ENCODE data around the gene ZNF862.

GRCh38 chr7:149823631-149824199 lies 14.5 kb upstream of the ZNF862 start:
- TF ChIP-seq CTCF (conservative IDR thresholded peaks at IDR 0.05; ENCODE audit: low read length) (no peak), EZH2phosphoT487 (IDR thresholded peaks at IDR 0.05; ENCODE audit: borderline replicate concordance, low read depth, low read length) (no peak)
